Endothelial cell (in vitro differentiated cells): ENCODE results near the gene MROH7. TPM values are rescaled to one million over a fixed set of nuclear protein-coding genes. Genes with fewer than 3 reads are reported as not detected.

ENCODE experiments used
- DNase-seq: peaks from one replicate; pipeline ENCODE4 v3.0.0; 2021; ENCODE audit warnings: low spot score
- H3K27ac Mint-ChIP-seq: one replicate; pipeline ENCODE4 v1.8.0; 2021; ENCODE audit warnings: mixed read lengths, inconsistent platforms; ENCODE audit not compliant: unreplicated experiment
- H3K27me3 Mint-ChIP-seq: one replicate; pipeline ENCODE4 v1.8.0; 2021; ENCODE audit warnings: mild to moderate bottlenecking, moderate library complexity, mixed read lengths, inconsistent platforms; ENCODE audit not compliant: unreplicated experiment
- H3K36me3 Mint-ChIP-seq: one replicate; pipeline ENCODE4 v1.8.0; 2021; ENCODE audit warnings: mild to moderate bottlenecking, low read depth, mixed read lengths, inconsistent platforms; ENCODE audit not compliant: unreplicated experiment
- H3K4me1 Mint-ChIP-seq: one replicate; pipeline ENCODE4 v1.8.0; 2021; ENCODE audit warnings: mild to moderate bottlenecking, mixed read lengths, inconsistent platforms; ENCODE audit not compliant: unreplicated experiment
- H3K4me3 Mint-ChIP-seq: one replicate; pipeline ENCODE4 v1.8.0; 2021; ENCODE audit warnings: mild to moderate bottlenecking, mixed read lengths, inconsistent platforms; ENCODE audit not compliant: unreplicated experiment
- H3K9me3 Mint-ChIP-seq: one replicate; pipeline ENCODE4 v1.8.0; 2021; ENCODE audit warnings: mixed read lengths, inconsistent platforms; ENCODE audit not compliant: unreplicated experiment
- CTCF ChIP-seq: fragments of 200-600 bp; sonication (generic); IDR thresholded peaks from one replicate; pipeline ENCODE4 v1.5.0; 2021; ENCODE audit warnings: antibody characterized with exemption; ENCODE audit not compliant: unreplicated experiment
- total RNA-seq: library from RNA; stranded (reverse); fragmentation: NEBNext Ultra II Directional; extraction: Animal tissue kit (Norgen Biotek cat#: 25700); gene quantifications from one replicate; pipeline ENCODE4 v1.2.1, GENCODE V29; 2021; ENCODE audit not compliant: unreplicated experiment

The MROH7 gene
- total RNA-seq, 1 donor from 2014 or later = 3.3 TPM

GRCh38 chr1:54609301-54609921 is 32.2 kb upstream of the MROH7 start:
- H3K36me3 Mint-ChIP-seq = peaks cover 32% of the 10 kb centered on the region
- no peak for TF ChIP-seq CTCF
- H3K27ac Mint-ChIP-seq = no peak overlapping the region
- no peak for DNase-seq
- H3K4me3 Mint-ChIP-seq = no peak overlapping the region
- H3K4me1 Mint-ChIP-seq = peaks cover 27% of the 10 kb centered on the region
- H3K27me3 Mint-ChIP-seq = peaks cover 15% of the 10 kb centered on the region
- no peaks in the 10 kb centered on the region for H3K9me3 Mint-ChIP-seq

GRCh38 chr1:54610048-54610447 is 31.5 kb upstream of the MROH7 start:
- no peak for DNase-seq
- peaks cover 28% of the 10 kb centered on the region for H3K36me3 Mint-ChIP-seq
- no peak overlapping the region for H3K27ac Mint-ChIP-seq
- no peak for TF ChIP-seq CTCF
- H3K9me3 Mint-ChIP-seq = no peaks in the 10 kb centered on the region
- peaks cover 27% of the 10 kb centered on the region for H3K4me1 Mint-ChIP-seq
- peaks cover 15% of the 10 kb centered on the region for H3K27me3 Mint-ChIP-seq
- H3K4me3 Mint-ChIP-seq = no peak overlapping the region

DNA sequence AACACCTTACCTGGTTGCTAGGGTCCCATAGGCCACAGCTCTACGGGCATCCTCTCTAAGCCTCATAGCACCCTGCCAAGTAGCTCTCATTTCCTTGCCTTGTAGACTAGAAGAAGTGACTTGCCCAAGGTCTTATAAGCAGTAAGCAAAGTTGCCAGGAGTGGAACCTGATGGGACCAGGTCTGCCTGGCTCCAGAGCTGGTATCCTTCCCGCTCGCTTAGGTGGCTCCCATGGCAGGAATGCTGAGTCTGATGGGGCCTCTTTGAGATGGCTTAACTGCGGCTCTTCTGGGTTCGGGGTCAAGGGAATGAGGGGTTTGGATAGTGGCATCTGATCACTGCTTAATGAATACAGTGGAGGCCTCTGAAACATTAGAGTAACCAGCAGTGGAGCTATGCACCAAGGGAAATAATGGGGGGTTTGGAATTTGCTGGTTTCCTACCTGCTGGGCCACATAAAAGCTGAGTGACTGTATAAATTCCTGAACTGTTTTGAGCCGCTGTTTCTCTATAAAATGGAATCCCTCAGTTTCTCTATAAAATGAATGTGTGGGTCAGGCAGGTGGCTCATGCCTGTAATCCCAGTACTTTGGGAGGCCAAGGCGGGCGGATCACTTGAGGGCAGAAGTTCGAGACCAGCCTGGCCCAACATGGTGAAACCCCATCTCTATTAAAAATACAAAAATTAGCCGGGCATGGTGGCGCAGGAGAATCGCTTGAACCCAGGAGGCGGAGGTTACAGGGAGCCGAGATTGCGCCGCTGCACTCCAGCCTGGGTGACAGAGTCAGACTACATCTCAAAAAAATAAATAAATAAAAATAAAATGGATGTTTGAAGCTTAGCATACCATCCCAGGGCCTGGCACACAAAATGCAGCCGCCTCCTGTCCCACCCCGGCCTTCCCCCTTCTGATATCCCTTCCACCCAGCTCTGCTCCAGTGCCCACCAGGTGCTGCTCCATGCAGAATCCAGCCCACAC is 30.7 kb upstream of the MROH7 start:
- peak overlapping the region; percentile 53 for H3K27ac Mint-ChIP-seq
- TF ChIP-seq CTCF = no peak
- H3K36me3 Mint-ChIP-seq = peaks cover 21% of the 10 kb centered on the region
- H3K4me1 Mint-ChIP-seq = peaks cover 29% of the 10 kb centered on the region
- no peak for DNase-seq
- no peak overlapping the region for H3K4me3 Mint-ChIP-seq
- peaks cover 10% of the 10 kb centered on the region for H3K27me3 Mint-ChIP-seq
- H3K9me3 Mint-ChIP-seq = no peaks in the 10 kb centered on the region

DNA sequence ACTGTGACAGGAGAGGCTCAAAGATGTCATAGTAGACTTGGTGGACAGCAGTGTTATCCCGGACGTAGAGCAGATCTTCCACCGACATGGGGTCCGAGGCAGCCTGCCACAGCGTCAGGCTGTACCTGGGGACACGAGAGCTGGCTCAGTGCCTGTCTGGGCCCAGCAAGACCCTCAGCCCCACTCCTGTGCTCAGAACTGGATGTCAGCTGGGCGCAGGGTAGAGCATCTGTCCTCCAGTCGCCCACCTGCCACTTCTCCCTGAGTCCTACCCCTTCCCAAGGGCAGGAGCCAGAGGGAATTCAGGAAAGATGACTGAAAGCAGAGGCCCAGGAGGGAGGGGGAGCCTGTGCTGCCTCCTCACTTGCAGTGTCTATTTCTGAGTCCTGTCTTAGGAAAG is 30.0 kb upstream of the MROH7 start:
- no peak for DNase-seq
- no peak overlapping the region for H3K27ac Mint-ChIP-seq
- peaks cover 9% of the 10 kb centered on the region for H3K27me3 Mint-ChIP-seq
- peaks cover 29% of the 10 kb centered on the region for H3K4me1 Mint-ChIP-seq
- no peak overlapping the region for H3K4me3 Mint-ChIP-seq
- H3K36me3 Mint-ChIP-seq = peaks cover 19% of the 10 kb centered on the region
- no peak for TF ChIP-seq CTCF
- H3K9me3 Mint-ChIP-seq = no peaks in the 10 kb centered on the region

DNA sequence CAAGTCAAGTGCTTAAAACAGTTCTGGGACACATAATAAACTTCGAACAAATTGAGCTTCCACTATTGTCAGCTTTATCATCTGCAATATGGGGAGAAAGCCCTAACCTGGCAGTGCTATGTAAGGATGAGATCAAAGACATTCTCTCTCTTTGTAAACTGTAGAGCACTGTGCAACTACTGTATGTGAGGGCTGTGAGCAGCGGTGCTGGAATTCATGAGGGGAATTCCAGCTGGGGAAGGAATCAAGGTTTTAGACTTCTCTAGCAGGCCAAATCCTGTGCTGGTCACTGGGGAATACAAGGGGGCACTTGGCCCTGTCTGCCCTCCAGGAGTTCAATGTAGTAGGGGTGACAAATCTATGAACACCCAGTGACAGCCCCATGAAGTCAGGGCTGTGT is 27.6 kb upstream of the MROH7 start:
- Mint-ChIP-seq H3K27me3 (peaks cover 9% of the 10 kb centered on the region), H3K27ac (peak overlapping the region; percentile 31), H3K4me3 (no peak overlapping the region), H3K4me1 (peaks cover 36% of the 10 kb centered on the region), H3K9me3 (no peaks in the 10 kb centered on the region), H3K36me3 (peaks cover 11% of the 10 kb centered on the region)
- no peak for DNase-seq
- TF ChIP-seq CTCF = no peak
